Tongue (tissue), 2 donors: ENCODE data around the gene ZFYVE28. TPM values are rescaled to one million over a fixed set of nuclear protein-coding genes. Genes with fewer than 3 reads are reported as not detected.

Source experiments
- DNase-seq: peaks from one replicate; pipeline ENCODE4 v3.0.0-alpha.2; 2015
- total RNA-seq: library from RNA; depleted of rRNA; stranded (reverse); fragments of >200 nt; gene quantifications from one replicate; pipeline ENCODE4 v1.2.3, GENCODE V29; 2014

The ZFYVE28 gene
- total RNA-seq, 1 donor from 2014 or later, result 10.1 TPM

- no peak for DNase-seq
Measured at GRCh38 chr4:2331519-2332200, 86.8 kb downstream of the ZFYVE28 start.

GRCh38 chr4:2331043-2331420 lies 87.4 kb downstream of the ZFYVE28 start:
- no peak for DNase-seq

GRCh38 chr4:2330091-2331042 lies 88.1 kb downstream of the ZFYVE28 start:
- no peak for DNase-seq

GRCh38 chr4:2327579-2327978 lies 90.9 kb downstream of the ZFYVE28 start:
- no peak for DNase-seq

GRCh38 chr4:2324891-2325290 lies 93.6 kb downstream of the ZFYVE28 start:
- DNase-seq, result no peak

- DNase-seq, result peak; percentile 50
Measured at GRCh38 chr4:2322841-2323240, 95.6 kb downstream of the ZFYVE28 start.

GRCh38 chr4:2322227-2322626 lies 96.2 kb downstream of the ZFYVE28 start:
- no peak for DNase-seq

- no peak for DNase-seq
Measured at GRCh38 chr4:2321279-2322196, 96.9 kb downstream of the ZFYVE28 start.

GRCh38 chr4:2320746-2321145 lies 97.7 kb downstream of the ZFYVE28 start:
- no peak for DNase-seq

- DNase-seq, result no peak
Measured at GRCh38 chr4:2320152-2320551, 98.3 kb downstream of the ZFYVE28 start.

- no peak for DNase-seq
Measured at GRCh38 chr4:2318885-2319284, 99.6 kb downstream of the ZFYVE28 start.

GRCh38 chr4:2318476-2318875 lies 100.0 kb downstream of the ZFYVE28 start:
- DNase-seq, result no peak

- no peak for DNase-seq
Measured at GRCh38 chr4:2313366-2313765, 105.1 kb downstream of the ZFYVE28 start.

- no peak for DNase-seq
Measured at GRCh38 chr4:2306773-2307410, 111.6 kb downstream of the ZFYVE28 start.

- no peak for DNase-seq
Measured at GRCh38 chr4:2305766-2306501, 112.5 kb downstream of the ZFYVE28 start.

- no peak for DNase-seq
Measured at GRCh38 chr4:2304877-2305561, 113.4 kb downstream of the ZFYVE28 start.

- no peak for DNase-seq
Measured at GRCh38 chr4:2304321-2304876, 114.0 kb downstream of the ZFYVE28 start.

- DNase-seq, result no peak
Measured at GRCh38 chr4:2303686-2304320, 114.6 kb downstream of the ZFYVE28 start.

GRCh38 chr4:2303121-2303685 lies 115.2 kb downstream of the ZFYVE28 start:
- DNase-seq, result no peak
